ENCODE results near the gene JAKMIP2.

- TF ChIP-seq CTCF (conservative IDR thresholded peaks at IDR 0.05; ENCODE audit: low read length), result no peak
- no peak for TF ChIP-seq EZH2phosphoT487 (IDR thresholded peaks at IDR 0.05; ENCODE audit: borderline replicate concordance)
Observed at GRCh38 chr5:147590096-147590495, 192.4 kb downstream of the JAKMIP2 start.
